Activated T-helper 1 cell treated with Interleukin-2 at 50 U/mL for 16 hours (primary cell): ENCODE results near the gene DHRS12.

Experiments
- DNase-seq: peaks from one replicate; pipeline ENCODE4 v3.0.0-alpha.2; 2020; ENCODE audit warnings: low read depth

DHRS12 gene

GRCh38 chr13:51803422-51804294, at the start of gene DHRS12:
DHRS12 (minus strand) TSS chr13:51804163; CDS start chr13:51799659, 4,504 bp downstream.
- DNase-seq = peak; percentile 79

DNA sequence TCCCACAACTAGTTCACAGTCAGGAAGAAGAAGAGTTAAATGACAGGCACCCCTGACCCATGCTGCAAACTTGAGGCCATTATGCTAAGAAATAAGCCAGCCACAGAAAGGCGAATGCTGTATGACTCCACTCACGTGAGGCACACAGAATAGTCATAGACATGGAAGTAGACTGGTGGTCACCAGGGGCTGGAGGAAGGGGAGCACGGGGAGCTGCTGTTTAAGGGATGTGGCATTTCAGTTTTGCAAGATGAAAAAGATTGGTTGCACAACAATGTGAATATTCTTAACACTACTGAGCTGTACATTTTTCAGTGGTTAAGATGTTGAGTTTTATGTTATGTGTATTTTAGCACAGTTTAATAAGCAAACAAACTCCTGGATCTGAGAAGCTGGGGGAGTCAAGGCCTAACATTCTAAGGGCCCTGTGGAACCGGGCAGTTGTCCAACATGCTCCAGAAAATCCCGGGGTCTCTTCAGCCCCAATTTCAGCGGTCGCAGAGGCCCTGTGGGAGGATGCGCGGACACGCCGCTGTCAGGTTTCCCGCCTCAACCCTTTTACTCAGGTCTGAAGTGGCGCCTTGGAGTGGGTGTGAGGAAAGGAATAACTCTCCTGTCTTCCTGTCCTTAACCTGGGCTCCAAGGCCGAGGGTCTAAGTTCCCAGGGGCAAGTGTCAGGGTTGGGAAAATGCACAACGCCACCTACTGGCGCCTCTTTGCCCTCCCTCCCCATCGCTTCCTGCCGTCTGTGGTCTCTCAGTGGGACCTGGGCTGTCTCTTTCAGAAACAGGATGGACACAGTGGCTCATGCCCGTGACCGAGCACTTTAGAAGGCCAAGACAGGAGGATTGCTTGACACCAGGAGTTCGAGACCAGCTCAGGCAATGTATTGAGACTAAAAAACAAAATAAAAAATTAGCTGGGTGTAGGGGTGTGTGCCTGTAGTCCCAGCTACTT, 45.5 kb upstream of the DHRS12 start:
- no peak for DNase-seq

- DNase-seq = no peak
Observed at GRCh38 chr13:51848674-51849073, 44.7 kb upstream of the DHRS12 start.

- no peak for DNase-seq
Observed at GRCh38 chr13:51846756-51847155, 42.8 kb upstream of the DHRS12 start.

- no peak for DNase-seq
Observed at GRCh38 chr13:51845574-51846318, 41.8 kb upstream of the DHRS12 start.

DNA sequence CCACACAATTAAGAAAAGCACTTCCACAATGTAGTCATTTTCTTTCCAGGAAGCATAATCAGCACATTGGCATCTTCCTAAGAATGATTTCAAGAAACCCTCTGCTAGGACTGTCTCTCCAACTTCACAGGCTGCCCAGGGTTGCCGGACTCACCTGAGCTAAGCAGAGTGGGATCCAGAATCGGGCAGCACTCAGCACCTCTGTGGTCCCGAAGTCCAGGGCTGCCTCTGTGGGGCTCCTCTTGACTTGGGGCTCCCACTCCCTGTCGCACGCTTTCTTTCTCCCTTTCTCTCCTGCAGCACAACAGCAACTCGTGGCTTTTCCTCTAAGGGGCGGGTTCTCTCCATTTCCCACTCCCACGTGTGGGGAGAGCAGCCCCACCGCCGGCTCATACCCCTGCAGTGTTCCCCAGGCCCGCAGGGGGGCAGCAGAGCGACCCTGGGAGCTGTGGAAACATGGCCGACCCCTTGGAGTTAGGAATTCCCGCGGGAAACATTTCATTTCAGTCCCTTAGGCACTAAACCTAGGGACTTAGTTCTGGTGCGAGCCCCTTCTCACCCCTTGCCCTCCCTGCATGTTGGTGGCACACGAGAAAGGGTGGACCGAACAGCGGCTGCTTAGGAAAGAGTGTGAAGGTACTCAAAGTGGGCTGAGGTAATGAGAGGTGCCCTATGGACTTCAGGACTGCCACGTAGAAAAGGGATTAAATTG, 41.1 kb upstream of the DHRS12 start, which contains the start of gene TMEM272:
TSS of gene TMEM272 (minus strand) at position 316 of the 712 bp plus-strand sequence. CDS start 6,647 bp downstream, outside the sequence.
- no peak for DNase-seq

DNA sequence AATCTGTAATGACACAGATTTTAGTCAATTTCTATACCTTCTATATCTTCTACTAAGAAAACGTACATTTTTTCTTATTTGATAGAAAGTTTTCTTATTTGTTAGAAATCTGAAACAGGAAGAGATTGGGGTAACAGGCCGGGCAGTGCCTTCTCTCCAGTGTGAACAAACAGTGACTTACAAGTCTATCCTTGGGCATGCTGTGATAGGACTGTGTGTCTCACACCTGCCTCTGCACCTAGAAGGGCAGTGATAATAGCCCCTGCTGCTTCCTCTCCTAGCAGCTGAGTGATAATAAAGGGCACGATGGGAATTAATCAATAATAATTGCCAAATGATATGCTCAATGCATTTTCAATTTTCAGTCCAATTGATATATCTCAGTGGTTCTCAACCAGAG, 39.6 kb upstream of the DHRS12 start:
- DNase-seq = no peak

GRCh38 chr13:51841732-51842131, 37.8 kb upstream of the DHRS12 start:
- DNase-seq = no peak

DNA sequence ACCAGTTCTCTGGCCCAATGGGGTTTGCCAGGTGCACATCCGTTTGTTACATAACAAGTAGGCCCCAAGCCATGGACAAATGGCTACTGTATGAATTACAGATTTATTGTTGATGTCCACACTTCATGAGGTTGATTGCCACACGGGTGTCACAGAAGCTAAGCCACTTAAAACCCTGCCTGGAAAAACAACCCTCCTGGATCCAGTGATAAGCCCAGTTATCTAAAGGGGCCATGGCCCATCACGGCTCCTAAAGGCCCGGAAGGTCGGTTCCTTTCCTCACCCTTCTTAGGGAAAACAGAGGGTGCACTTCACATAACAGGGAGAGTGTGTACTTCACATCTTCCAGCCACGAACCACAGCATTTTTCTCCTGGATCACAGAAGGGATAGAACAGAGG, 37.0 kb upstream of the DHRS12 start:
- no peak for DNase-seq

DNA sequence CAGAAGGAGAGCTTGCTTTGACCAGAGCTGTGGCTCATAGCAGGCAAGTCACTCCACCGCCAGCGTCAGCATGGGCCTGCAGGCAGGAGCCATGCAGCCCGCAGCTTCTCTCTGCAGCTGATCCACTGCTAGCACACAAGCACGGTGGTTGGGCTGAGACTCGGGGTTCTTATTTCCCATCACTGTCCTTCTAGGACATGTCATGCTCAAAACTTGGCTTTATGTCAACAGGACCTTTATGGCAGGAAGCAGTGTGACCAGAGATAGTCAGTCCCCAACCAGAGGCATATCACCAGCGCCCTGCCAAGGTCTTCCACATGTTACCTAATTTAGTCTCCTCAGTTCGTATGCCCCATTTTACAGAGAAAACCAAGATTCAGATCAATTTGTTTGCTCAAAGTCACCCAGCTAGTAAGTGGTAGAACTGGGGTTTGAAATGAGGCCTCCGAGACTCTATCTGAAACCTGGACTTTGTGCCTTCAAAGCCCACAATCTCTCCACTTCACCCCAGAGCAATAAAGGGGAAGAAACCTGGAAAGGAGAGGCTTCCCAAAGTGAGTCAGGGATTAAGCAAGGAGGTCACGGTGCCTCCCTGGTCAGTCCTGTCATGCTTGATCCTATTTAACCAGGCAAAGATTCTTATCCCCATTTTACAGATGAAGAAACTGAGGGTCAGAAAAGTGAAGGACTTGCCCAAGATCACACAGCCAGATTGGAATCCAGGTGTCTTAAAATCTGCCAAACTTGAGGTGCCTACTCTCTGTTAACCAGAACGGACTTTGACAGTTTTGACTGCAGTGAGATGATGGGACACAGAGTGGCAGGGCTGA, 36.0 kb upstream of the DHRS12 start:
- no peak for DNase-seq

DNA sequence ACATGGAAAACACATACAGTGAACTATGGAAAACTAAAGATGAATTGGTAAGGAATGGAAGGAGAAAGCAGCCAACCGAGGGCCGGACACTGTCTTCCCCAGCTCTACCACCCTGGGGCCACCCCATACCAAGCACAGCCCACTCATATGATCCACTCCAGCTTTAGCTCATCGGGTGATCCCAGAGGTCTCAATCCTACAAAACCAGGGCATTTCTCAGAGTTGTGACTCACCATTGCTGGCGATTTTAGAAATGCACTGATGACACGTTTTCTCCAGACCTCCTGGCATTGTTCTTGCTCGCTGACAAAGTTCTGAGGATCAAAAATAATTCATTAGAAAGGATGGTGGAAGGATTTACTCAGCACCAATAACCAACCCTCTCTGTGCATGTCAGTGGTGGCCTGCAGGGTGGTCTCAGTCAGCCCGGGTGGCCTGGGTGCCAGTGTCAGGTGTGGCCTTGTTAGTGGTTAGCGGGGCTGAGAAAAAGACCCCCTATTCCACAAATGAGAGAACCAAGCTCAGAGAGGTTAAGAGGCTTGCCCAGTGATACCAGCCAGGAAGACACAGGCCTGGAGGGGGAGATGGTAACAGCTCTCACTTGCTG, 34.4 kb upstream of the DHRS12 start:
- DNase-seq = no peak

- DNase-seq = no peak
Observed at GRCh38 chr13:51837016-51837415, 33.1 kb upstream of the DHRS12 start.

GRCh38 chr13:51834581-51835171, 30.7 kb upstream of the DHRS12 start:
- no peak for DNase-seq

DNA sequence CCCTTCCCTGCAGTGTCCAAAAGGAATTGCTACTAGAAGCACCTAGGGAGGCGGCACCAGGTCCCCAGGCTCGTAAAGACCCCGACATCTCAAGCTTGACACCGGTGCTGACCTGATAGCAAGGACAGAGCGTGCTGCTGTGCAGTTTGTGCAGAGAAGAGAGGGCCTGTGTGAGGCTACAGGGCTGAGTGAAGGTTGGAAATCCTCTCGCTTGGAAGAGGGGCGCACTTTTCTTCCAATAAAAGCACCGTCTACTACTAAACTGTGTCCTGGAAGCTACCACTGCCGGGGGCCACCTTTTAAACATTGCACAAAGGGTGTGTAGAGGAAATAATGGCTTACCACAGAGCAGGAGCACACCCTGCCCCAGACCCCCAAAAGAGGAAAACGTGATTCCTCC, 30.0 kb upstream of the DHRS12 start:
- DNase-seq = no peak

GRCh38 chr13:51832471-51833152, 28.6 kb upstream of the DHRS12 start:
- DNase-seq = no peak

- DNase-seq = no peak
Observed at GRCh38 chr13:51831519-51831918, 27.6 kb upstream of the DHRS12 start.

GRCh38 chr13:51829568-51829899, 25.6 kb upstream of the DHRS12 start:
- DNase-seq = no peak

GRCh38 chr13:51828730-51829567, 25.0 kb upstream of the DHRS12 start:
- no peak for DNase-seq
